Esophagus muscularis mucosa (tissue), 4 donors: ENCODE measurements around the gene FUT4. TPM values are rescaled to one million over a fixed set of nuclear protein-coding genes. Genes with fewer than 3 reads are reported as not detected.
A peak's percentile ranks its signal among the peaks of the same experiment; 100 is the strongest.

Source experiments
- DNase-seq: peaks from one replicate; pipeline ENCODE4 v3.0.0-alpha.2; 2017; ENCODE audit errors: extremely low spot score
- H3K27ac ChIP-seq, 4 donors: fragments of 200-600 bp; sonication (generic); replicated peaks in 1 of 4; 1 replicate in 3 of 4; 2 replicates in 1 of 4; pipeline ENCODE4 v1.5.1; 2016 to 2019; ENCODE audit warnings: mild to moderate bottlenecking in 1 of 4
- H3K27me3 ChIP-seq, 4 donors: fragments of 200-600 bp; sonication (generic); one replicate each; pipeline versions ENCODE4 v1.5.1 to v1.6.0; 2016 to 2019
- H3K36me3 ChIP-seq, 4 donors: fragments of 200-600 bp; sonication (generic); one replicate each; pipeline ENCODE4 v1.5.1; 2016 to 2019
- H3K4me1 ChIP-seq, 4 donors: fragments of 200-600 bp; sonication (generic); one replicate each; pipeline ENCODE4 v1.5.1; 2016 to 2019
- H3K4me3 ChIP-seq, 4 donors: fragments of 200-600 bp; sonication (generic); 1 replicate in 2 of 4; 2 replicates in 2 of 4; pipeline ENCODE4 v1.5.1; 2016 to 2019; ENCODE audit warnings: mild to moderate bottlenecking in 4 of 4, moderate library complexity in 1 of 4
- H3K9me3 ChIP-seq, 4 donors: fragments of 200-600 bp; sonication (generic); 1 replicate in 3 of 4; 2 replicates in 1 of 4; pipeline ENCODE4 v1.5.1; 2016 to 2019
- EP300 ChIP-seq: sonication (generic); formaldehyde crosslinking; IDR thresholded peaks from one replicate; pipeline ENCODE4 v1.6.1; 2017; ENCODE audit warnings: antibody characterized with exemption
- POLR2A ChIP-seq: fragments of 450-650 bp; IDR thresholded peaks from one replicate; pipeline ENCODE4 v1.6.1; 2017; ENCODE audit warnings: antibody characterized with exemption, moderate library complexity, mild to moderate bottlenecking, low read depth
- POLR2AphosphoS5 ChIP-seq, 2 donors: sonication (generic); formaldehyde crosslinking; IDR thresholded peaks; one replicate each; pipeline ENCODE4 v1.6.1; 2017; ENCODE audit warnings: antibody characterized with exemption in 2 of 2
- WGBS: methylation state at CpG from one replicate; pipeline ENCODE4 v1.1.5; 2018; 5-methylcytosine and 5-hydroxymethylcytosine counted together
- intact Hi-C: fragments of 100-400 bp; cut with DNase I; formaldehyde crosslinking; loops from one replicate; pipeline ENCODE4 v1.15.1; 2023
- total RNA-seq, 4 donors: library from RNA; depleted of rRNA; stranded (reverse); fragments of >200 nt; gene quantifications; one replicate each; pipeline versions ENCODE4 v1.1.0 to v1.2.1, GENCODE V29; 2016
- TF ChIP-seq, protein P1 (sequence below), 3 experiments: fragments of 200-600 bp in 2 of 3; fragments of 450-650 bp in 1 of 3; sonication (generic) in 2 of 3; IDR thresholded peaks; one replicate each; pipeline ENCODE4 v1.5.1; 2017 to 2019; ENCODE audit warnings: antibody characterized with exemption in 3 of 3, mild to moderate bottlenecking in 2 of 3, moderate library complexity in 1 of 3

FUT4 gene
- total RNA-seq, 4 donors from 2014 or later, result 5.5 to 8.8 (median 7.2) TPM

DNA sequence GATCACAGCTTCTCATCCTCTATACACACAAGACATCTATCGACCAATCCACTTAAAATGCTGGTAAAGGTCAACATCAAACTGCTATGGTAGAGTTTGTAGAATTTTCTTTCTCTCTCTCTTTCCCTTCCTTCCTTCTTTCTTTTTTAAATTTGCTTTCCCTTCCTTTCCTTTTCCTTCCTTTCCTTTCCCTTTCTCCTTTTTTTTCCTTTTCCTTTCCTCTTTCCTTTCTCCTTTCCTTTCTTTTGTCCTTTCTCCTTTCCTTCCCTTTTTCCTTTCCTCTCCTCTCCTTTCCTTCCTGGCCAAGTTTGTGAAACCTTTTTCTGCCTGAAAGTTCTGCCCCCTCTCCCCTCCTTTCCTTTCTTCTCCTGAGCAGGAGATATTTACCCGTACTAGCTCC, 28.3 kb upstream of the FUT4 start:
- Histone ChIP-seq H3K27ac (no peak overlapping the region), H3K27me3 (no peaks in the 10 kb centered on the region), H3K9me3 (no peaks in the 10 kb centered on the region), H3K36me3 (no peaks in the 10 kb centered on the region), H3K4me1 (peaks cover 7 to 17% (median 14%) of the 10 kb centered on the region in 4 donors), H3K4me3 (no peak overlapping the region)
- WGBS, result 86% methylated on average over 2 of the region's 2 CpGs
- DNase-seq, result no peak
- TF ChIP-seq POLR2AphosphoS5 (IDR thresholded peaks at IDR 0.05) (no peak), EP300 (no peak), POLR2A (no peak)
- TF ChIP-seq, protein P1, sequence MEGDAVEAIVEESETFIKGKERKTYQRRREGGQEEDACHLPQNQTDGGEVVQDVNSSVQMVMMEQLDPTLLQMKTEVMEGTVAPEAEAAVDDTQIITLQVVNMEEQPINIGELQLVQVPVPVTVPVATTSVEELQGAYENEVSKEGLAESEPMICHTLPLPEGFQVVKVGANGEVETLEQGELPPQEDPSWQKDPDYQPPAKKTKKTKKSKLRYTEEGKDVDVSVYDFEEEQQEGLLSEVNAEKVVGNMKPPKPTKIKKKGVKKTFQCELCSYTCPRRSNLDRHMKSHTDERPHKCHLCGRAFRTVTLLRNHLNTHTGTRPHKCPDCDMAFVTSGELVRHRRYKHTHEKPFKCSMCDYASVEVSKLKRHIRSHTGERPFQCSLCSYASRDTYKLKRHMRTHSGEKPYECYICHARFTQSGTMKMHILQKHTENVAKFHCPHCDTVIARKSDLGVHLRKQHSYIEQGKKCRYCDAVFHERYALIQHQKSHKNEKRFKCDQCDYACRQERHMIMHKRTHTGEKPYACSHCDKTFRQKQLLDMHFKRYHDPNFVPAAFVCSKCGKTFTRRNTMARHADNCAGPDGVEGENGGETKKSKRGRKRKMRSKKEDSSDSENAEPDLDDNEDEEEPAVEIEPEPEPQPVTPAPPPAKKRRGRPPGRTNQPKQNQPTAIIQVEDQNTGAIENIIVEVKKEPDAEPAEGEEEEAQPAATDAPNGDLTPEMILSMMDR (IDR thresholded peaks at IDR 0.05), result no peak
- intact Hi-C loops, result no loop called here

DNA sequence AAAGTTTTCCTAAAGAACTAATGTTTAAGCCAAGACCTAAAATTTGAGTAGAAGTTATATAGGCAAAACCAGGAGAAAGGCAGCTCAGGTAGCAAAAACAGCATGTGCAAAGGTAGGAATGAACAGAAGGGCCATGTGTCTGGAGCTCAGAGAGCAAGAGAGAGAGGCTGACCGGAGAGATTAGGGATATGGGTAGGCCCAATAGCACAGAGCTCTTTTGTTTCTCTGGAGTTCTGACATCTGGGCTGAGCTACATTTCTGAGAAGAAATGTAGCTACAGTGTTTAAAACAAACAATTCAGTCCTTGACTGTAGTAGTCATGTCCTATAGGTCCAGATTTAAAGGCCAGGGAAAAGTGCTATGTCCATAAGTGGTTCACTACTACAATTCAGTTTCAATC, 27.0 kb upstream of the FUT4 start:
- Histone ChIP-seq H3K4me1 (peaks cover 7 to 17% (median 14%) of the 10 kb centered on the region in 4 donors), H3K9me3 (no peaks in the 10 kb centered on the region), H3K27ac (no peak overlapping the region), H3K4me3 (no peak overlapping the region), H3K36me3 (no peaks in the 10 kb centered on the region), H3K27me3 (no peaks in the 10 kb centered on the region)
- TF ChIP-seq EP300, result no peak
- TF ChIP-seq POLR2AphosphoS5 (IDR thresholded peaks at IDR 0.05), result no peak
- TF ChIP-seq, protein P1 (IDR thresholded peaks at IDR 0.05), result no peak
- intact Hi-C loops, result no loop called here
- DNase-seq, result no peak
- WGBS, result 22% methylated on average over 1 of the region's 1 CpG

DNA sequence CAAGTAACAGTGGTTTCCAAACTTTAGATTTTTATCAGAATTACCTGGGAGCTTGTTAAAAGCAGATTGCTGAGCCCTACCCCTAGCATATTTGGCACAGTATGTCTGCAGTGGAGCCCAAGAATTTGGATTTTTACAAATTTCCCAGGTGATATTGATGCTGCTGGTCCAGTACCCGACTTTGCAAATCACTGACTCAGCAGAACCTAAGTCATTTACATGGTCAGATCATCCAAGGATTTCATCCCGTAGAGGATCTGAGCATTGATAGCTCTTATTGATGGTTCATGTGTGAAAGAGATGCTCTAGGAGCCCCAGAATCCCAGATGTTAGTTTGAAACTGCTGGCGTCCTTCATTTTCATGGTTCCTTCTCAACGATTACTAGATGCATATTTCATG, 25.4 kb upstream of the FUT4 start:
- H3K27me3 ChIP-seq, result no peaks in the 10 kb centered on the region
- H3K27ac ChIP-seq, result no peak overlapping the region
- WGBS, result 68% methylated on average over 4 of the region's 4 CpGs
- H3K9me3 ChIP-seq, result no peaks in the 10 kb centered on the region
- DNase-seq, result no peak
- no peaks in the 10 kb centered on the region for H3K36me3 ChIP-seq
- intact Hi-C loops, result no loop called here
- peaks cover 0 to 4% (median 4%) of the 10 kb centered on the region in 4 donors for H3K4me1 ChIP-seq
- TF ChIP-seq EP300, result no peak
- no peak for TF ChIP-seq POLR2AphosphoS5 (IDR thresholded peaks at IDR 0.05)
- TF ChIP-seq, protein P1 (IDR thresholded peaks at IDR 0.05), result no peak
- TF ChIP-seq POLR2A, result no peak
- H3K4me3 ChIP-seq, result no peak overlapping the region

DNA sequence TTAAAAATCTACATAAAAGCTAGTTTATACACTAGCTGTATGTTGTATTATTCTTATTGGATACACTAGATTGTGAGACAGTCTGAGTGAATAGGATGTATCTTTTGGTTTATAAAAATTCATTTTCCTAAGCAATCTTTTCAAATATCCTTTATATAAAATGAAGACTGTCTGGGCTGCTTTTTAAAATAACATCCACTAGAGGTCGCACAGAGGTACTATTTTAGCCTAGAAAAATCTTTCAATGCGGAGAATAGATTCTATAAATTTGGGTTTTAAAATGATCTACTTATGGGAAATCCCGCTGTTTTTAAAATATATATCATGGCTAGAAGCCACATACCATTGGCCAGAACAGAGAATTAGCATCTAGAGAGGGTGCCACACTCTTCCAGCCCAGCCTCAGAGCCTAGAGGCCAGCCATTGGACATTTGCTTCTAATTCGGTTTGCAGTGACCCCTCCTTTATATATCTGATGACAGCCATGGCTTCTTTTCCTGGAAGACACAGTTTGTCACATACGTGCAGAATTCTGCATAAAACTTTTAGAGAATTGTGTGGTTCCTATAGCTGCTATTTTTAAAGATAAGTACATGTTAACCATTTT, 24.1 kb upstream of the FUT4 start:
- 16% methylated on average over 5 of the region's 5 CpGs for WGBS
- H3K4me3 ChIP-seq, result no peak overlapping the region
- H3K27me3 ChIP-seq, result no peaks in the 10 kb centered on the region
- H3K36me3 ChIP-seq, result no peaks in the 10 kb centered on the region
- intact Hi-C loops, result loop anchor here (2.0 to 10.0 kb wide), 3 partner anchors 38 to 375 kb away; no protein-coding TSS in a partner anchor
- H3K9me3 ChIP-seq, result no peaks in the 10 kb centered on the region
- TF ChIP-seq POLR2A, result no peak
- no peak for TF ChIP-seq POLR2AphosphoS5 (IDR thresholded peaks at IDR 0.05)
- TF ChIP-seq, protein P1 (IDR thresholded peaks at IDR 0.05), result peak; percentile 60 to 74 (median 63)
- no peak for TF ChIP-seq EP300
- H3K4me1 ChIP-seq, result peaks cover 0 to 4% (median 4%) of the 10 kb centered on the region in 4 donors
- DNase-seq, result no peak
- no peak overlapping the region for H3K27ac ChIP-seq

DNA sequence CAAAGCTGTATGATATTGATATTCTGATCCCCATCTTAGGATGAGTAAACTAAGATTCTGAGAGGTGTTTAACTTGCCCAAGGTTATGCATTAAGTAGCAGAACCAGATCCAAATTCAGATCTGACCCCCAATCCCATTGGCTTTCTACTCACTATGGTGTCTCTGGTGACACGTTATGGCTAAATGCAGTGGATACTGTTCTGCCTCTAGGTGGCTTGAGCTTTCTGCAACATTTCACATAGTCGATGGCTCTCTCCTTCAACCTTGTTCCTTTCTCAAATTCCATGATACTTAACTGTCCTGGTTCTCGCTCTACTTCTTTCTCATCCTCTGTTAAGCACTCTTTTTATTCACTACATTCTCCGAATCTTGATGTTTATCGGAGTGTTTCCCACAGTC, 22.0 kb upstream of the FUT4 start:
- no peaks in the 10 kb centered on the region for H3K9me3 ChIP-seq
- H3K4me1 ChIP-seq, result peaks cover 0 to 9% (median 9%) of the 10 kb centered on the region in 4 donors
- no peak overlapping the region for H3K4me3 ChIP-seq
- H3K27ac ChIP-seq, result no peak overlapping the region
- no peaks in the 10 kb centered on the region for H3K36me3 ChIP-seq
- intact Hi-C loops, result loop anchor here (2.0 to 10.0 kb wide), 3 partner anchors 36 to 373 kb away; no protein-coding TSS in a partner anchor
- DNase-seq, result no peak
- 66% methylated on average over 5 of the region's 5 CpGs for WGBS
- H3K27me3 ChIP-seq, result no peaks in the 10 kb centered on the region
- TF ChIP-seq, protein P1 (IDR thresholded peaks at IDR 0.05), result peak in 1 of 3 experiments; percentile 28
- TF ChIP-seq POLR2AphosphoS5 (IDR thresholded peaks at IDR 0.05), result no peak
